Testis (tissue), 3 donors: ENCODE measurements around the gene GATA6. TPM values are rescaled to one million over a fixed set of nuclear protein-coding genes. Genes with fewer than 3 reads are reported as not detected.
A peak's percentile ranks its signal among the peaks of the same experiment; 100 is the strongest.

Experiments used
- DNase-seq: peaks from one replicate; pipeline ENCODE4 v3.0.0-alpha.2; 2019
- H3K27ac ChIP-seq, 2 donors: fragments of 200-600 bp; sonication (generic); one replicate each; pipeline ENCODE4 v1.5.1; 2019
- H3K27me3 ChIP-seq: fragments of 200-600 bp; sonication (generic); one replicate; pipeline ENCODE4 v1.5.1; 2019
- H3K36me3 ChIP-seq: fragments of 200-600 bp; sonication (generic); one replicate; pipeline ENCODE4 v1.5.1; 2017; ENCODE audit warnings: low read depth; ENCODE audit errors: missing control alignments
- H3K4me1 ChIP-seq: fragments of 200-600 bp; sonication (generic); one replicate; pipeline ENCODE4 v1.5.1; 2019
- H3K4me3 ChIP-seq, 2 donors: fragments of 200-600 bp; sonication (generic); one replicate each; pipeline ENCODE4 v1.5.1; 2017 to 2019
- H3K9me3 ChIP-seq: fragments of 200-600 bp; sonication (generic); one replicate; pipeline ENCODE4 v1.5.1; 2017
- POLR2A ChIP-seq: fragments of 450-650 bp; IDR thresholded peaks from one replicate; pipeline ENCODE4 v1.6.1; 2017; ENCODE audit warnings: antibody characterized with exemption, mild to moderate bottlenecking, moderate library complexity
- WGBS, 2 donors: methylation state at CpG; one replicate each; pipeline ENCODE4 v1.1.5; 2018; 5-methylcytosine and 5-hydroxymethylcytosine counted together
- intact Hi-C: fragments of 100-400 bp; cut with DNase I; formaldehyde crosslinking; loops from one replicate; pipeline ENCODE4 v1.15.1; 2023; ENCODE audit warnings: low total_unique reads
- polyA plus RNA-seq: library from polyadenylated mRNA; stranded (reverse); fragments of 350-450 nt; fragmentation: Illumina TruSeq; extraction: RNeasy Lipid Tissue Mini Kit (QIAGEN cat#74804); gene quantifications from one replicate; pipeline ENCODE4 v1.2.3, GENCODE V29; 2014; ENCODE audit warnings: low read depth, low replicate concordance; ENCODE audit not compliant: insufficient read depth
- total RNA-seq, 2 donors: library from RNA; depleted of rRNA; stranded (reverse); fragments of >200 nt; gene quantifications; one replicate each; pipeline ENCODE4 v1.2.3, GENCODE V29; 2016
- TF ChIP-seq, protein P1 (sequence below), 3 experiments: fragments of 450-650 bp in 2 of 3; fragments of 200-600 bp in 1 of 3; sonication (generic) in 1 of 3; IDR thresholded peaks; one replicate each; pipeline ENCODE4 v1.5.1; 2016 to 2019; ENCODE audit warnings: antibody characterized with exemption in 3 of 3, mild to moderate bottlenecking in 2 of 3, moderate library complexity in 1 of 3

Gene GATA6
- total and polyA plus RNA-seq, 3 donors from 2014 or later, result 13.8 to 54.6 (median 50.5) TPM

GRCh38 chr18:22173928-22174301 lies 4.5 kb downstream of the GATA6 start:
- no peaks in the 10 kb centered on the region for H3K9me3 ChIP-seq
- WGBS, 2 donors, result 52 to 54% methylated on average over 6 of the region's 6 CpGs
- intact Hi-C loops, result loop anchor here (5.0 to 10.0 kb wide), 2 partner anchors 173 to 179 kb away; no protein-coding TSS in a partner anchor
- H3K36me3 ChIP-seq, result no peaks in the 10 kb centered on the region
- H3K27me3 ChIP-seq, result no peaks in the 10 kb centered on the region
- peak overlapping the region; percentile 50 to 75 for H3K27ac ChIP-seq
- peak overlapping the region in 1 of 2 donors; percentile 64 for H3K4me3 ChIP-seq
- H3K4me1 ChIP-seq, result no peaks in the 10 kb centered on the region
- DNase-seq, result no peak
- no peak for TF ChIP-seq POLR2A
- TF ChIP-seq, protein P1, sequence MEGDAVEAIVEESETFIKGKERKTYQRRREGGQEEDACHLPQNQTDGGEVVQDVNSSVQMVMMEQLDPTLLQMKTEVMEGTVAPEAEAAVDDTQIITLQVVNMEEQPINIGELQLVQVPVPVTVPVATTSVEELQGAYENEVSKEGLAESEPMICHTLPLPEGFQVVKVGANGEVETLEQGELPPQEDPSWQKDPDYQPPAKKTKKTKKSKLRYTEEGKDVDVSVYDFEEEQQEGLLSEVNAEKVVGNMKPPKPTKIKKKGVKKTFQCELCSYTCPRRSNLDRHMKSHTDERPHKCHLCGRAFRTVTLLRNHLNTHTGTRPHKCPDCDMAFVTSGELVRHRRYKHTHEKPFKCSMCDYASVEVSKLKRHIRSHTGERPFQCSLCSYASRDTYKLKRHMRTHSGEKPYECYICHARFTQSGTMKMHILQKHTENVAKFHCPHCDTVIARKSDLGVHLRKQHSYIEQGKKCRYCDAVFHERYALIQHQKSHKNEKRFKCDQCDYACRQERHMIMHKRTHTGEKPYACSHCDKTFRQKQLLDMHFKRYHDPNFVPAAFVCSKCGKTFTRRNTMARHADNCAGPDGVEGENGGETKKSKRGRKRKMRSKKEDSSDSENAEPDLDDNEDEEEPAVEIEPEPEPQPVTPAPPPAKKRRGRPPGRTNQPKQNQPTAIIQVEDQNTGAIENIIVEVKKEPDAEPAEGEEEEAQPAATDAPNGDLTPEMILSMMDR (IDR thresholded peaks at IDR 0.05), result no peak

DNA sequence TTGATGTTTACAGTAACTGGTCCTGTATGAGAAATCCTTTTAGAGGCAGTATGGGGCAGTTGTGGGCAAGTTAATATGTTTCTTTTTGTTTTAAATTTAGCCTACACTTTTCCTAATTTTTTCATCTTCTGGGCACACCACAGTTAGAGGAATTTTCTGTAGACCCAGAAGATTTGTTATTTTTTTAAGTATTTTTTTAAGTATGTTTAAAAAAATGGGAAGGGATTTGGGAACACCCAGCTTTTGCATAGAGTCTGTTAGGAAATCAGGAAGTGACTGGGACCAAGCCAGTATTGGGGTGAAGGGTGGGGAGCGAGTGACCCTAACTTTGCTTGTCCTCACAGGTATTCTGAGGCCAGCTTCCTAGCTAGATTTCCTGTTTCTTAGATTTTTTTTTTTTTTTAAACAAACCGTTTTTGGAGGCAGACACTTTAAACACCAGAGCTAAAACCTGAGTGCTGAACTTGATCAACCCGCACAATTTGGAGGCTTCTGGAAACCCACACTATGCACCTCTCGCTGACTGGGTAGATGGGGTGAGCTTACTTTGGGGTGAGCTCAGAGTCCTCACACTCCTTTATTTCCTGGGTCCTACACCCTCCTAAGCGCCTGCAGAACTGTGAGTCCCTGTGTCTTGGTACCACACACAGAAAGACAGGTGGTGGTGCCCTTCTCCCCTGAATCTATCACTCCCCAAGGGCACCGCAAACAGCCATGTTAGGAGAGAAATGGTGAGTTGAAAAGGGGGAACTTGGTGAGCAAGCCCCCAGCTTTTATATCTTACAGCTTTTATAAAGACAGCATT lies 5.2 kb downstream of the GATA6 start:
- 56 to 67% methylated on average over 6 of the region's 6 CpGs for WGBS, 2 donors

DNA sequence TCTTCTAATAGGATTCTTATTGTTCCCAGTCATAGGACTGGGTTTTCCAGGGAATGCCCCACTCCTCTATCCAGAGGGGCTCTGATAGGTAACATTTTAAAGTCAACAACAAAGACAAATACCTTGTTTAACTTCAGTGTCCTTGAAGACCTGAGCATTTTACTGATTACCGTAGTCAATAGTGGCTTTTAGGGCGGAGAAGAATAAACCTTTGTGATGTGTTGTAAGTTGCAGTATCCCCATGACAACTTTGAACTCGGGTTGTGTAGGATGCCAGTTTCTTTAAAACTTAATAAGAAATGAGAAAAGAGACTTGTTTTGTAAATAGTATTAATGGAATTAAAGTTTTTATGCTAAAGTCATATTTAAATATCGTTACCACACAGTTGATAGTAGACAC lies 6.0 kb downstream of the GATA6 start:
- Histone ChIP-seq H3K4me3 (no peak overlapping the region), H3K9me3 (no peaks in the 10 kb centered on the region), H3K36me3 (no peaks in the 10 kb centered on the region), H3K27me3 (no peaks in the 10 kb centered on the region), H3K4me1 (no peaks in the 10 kb centered on the region), H3K27ac (peak overlapping the region in 1 of 2 donors; percentile 43)
- DNase-seq, result no peak
- 71 to 81% methylated on average over 4 of the region's 4 CpGs for WGBS, 2 donors
- intact Hi-C loops, result loop anchor here (10.0 kb wide), 1 partner anchor 181 kb away; no protein-coding TSS in a partner anchor
- TF ChIP-seq POLR2A, result no peak
- TF ChIP-seq, protein P1 (IDR thresholded peaks at IDR 0.05), result no peak

More for the DNA sequence above, 5.2 kb downstream of the GATA6 start:
- intact Hi-C loops, result loop anchor here (5.0 to 10.0 kb wide), 2 partner anchors 173 to 180 kb away; no protein-coding TSS in a partner anchor
- Histone ChIP-seq H3K27me3 (no peaks in the 10 kb centered on the region), H3K27ac (peak overlapping the region; percentile 1 to 50), H3K9me3 (no peaks in the 10 kb centered on the region), H3K4me1 (no peaks in the 10 kb centered on the region), H3K36me3 (no peaks in the 10 kb centered on the region), H3K4me3 (peak overlapping the region in 1 of 2 donors; percentile 64)
- peak; percentile 67 for DNase-seq
- TF ChIP-seq, protein P1 (IDR thresholded peaks at IDR 0.05), result no peak
- TF ChIP-seq POLR2A, result no peak

- intact Hi-C loops, result loop anchor here (10.0 kb wide), 1 partner anchor 182 kb away; no protein-coding TSS in a partner anchor
Observed at GRCh38 chr18:22176420-22177326, 7.3 kb downstream of the GATA6 start.

More at GRCh38 chr18:22176420-22177326, 7.3 kb downstream of the GATA6 start:
- TF ChIP-seq, protein P1 (IDR thresholded peaks at IDR 0.05), result no peak
- TF ChIP-seq POLR2A, result no peak
- Histone ChIP-seq H3K27me3 (no peaks in the 10 kb centered on the region), H3K27ac (peak overlapping the region; percentile 43 to 57), H3K9me3 (no peaks in the 10 kb centered on the region), H3K4me3 (peak overlapping the region; percentile 19 to 43), H3K4me1 (no peaks in the 10 kb centered on the region), H3K36me3 (no peaks in the 10 kb centered on the region)
- 32 to 49% methylated on average over 25 to 65 of the region's 71 CpGs for WGBS, 2 donors
- no peak for DNase-seq
